AG08396 (cell line): ENCODE measurements around the gene HLA-DPB1.

ENCODE experiments used
- DNase-seq: peaks from one replicate; pipeline ENCODE4 v3.0.0; 2012; ENCODE audit warnings: low spot score, mixed read lengths

Gene HLA-DPB1

GRCh38 chr6:33104887-33105286 lies 29.1 kb downstream of the HLA-DPB1 start:
- no peak for DNase-seq

- no peak for DNase-seq
Observed at GRCh38 chr6:33105386-33105785, 29.6 kb downstream of the HLA-DPB1 start.

- no peak for DNase-seq
Observed at GRCh38 chr6:33105916-33106871, 30.4 kb downstream of the HLA-DPB1 start.

- no peak for DNase-seq
Observed at GRCh38 chr6:33107641-33108040, 31.9 kb downstream of the HLA-DPB1 start.

GRCh38 chr6:33108307-33108706 lies 32.5 kb downstream of the HLA-DPB1 start:
- DNase-seq, result no peak

- DNase-seq, result peak; percentile 85
Observed at GRCh38 chr6:33112148-33112547, 36.4 kb downstream of the HLA-DPB1 start.

GRCh38 chr6:33113755-33114154 lies 38.0 kb downstream of the HLA-DPB1 start:
- no peak for DNase-seq

GRCh38 chr6:33114406-33114805 lies 38.6 kb downstream of the HLA-DPB1 start:
- no peak for DNase-seq

- no peak for DNase-seq
Observed at GRCh38 chr6:33116417-33116816, 40.6 kb downstream of the HLA-DPB1 start.

- DNase-seq, result no peak
Observed at GRCh38 chr6:33116841-33117711, 41.3 kb downstream of the HLA-DPB1 start.

- no peak for DNase-seq
Observed at GRCh38 chr6:33117811-33118277, 42.1 kb downstream of the HLA-DPB1 start.

- DNase-seq, result peak; percentile 39
Observed at GRCh38 chr6:33118525-33119123, 42.8 kb downstream of the HLA-DPB1 start.

GRCh38 chr6:33120001-33120400 lies 44.2 kb downstream of the HLA-DPB1 start:
- no peak for DNase-seq

- no peak for DNase-seq
Observed at GRCh38 chr6:33123181-33123580, 47.4 kb downstream of the HLA-DPB1 start.

- peak; percentile 34 for DNase-seq
Observed at GRCh38 chr6:33123732-33124524, 48.1 kb downstream of the HLA-DPB1 start.

GRCh38 chr6:33124525-33124901 lies 48.7 kb downstream of the HLA-DPB1 start:
- no peak for DNase-seq

GRCh38 chr6:33124947-33125346 lies 49.2 kb downstream of the HLA-DPB1 start:
- no peak for DNase-seq

GRCh38 chr6:33126101-33126714 lies 50.4 kb downstream of the HLA-DPB1 start:
- peak; percentile 65 for DNase-seq

- DNase-seq, result no peak
Observed at GRCh38 chr6:33128318-33128717, 52.5 kb downstream of the HLA-DPB1 start.

GRCh38 chr6:33132081-33132524 lies 56.3 kb downstream of the HLA-DPB1 start:
- no peak for DNase-seq
